ENCODE data around the gene ME3. TPM values are rescaled to one million over a fixed set of nuclear protein-coding genes. Genes with fewer than 3 reads are reported as not detected.

The ME3 gene
- polyA plus RNA-seq, 1 donor (not counting 4 experiments of a cell fraction or from before 2014, with no cell fraction given), result 1.0 TPM

GRCh38 chr11:86595955-86596354 lies 76.5 kb downstream of the ME3 start:
- H3K36me3 ChIP-seq (ENCODE audit: control insufficient read depth in 2 of 2, extremely low read depth in 1 of 2, insufficient read depth in 2 of 2, low read length in 2 of 2), result no peaks in the 10 kb centered on the region
- H3K4me2 ChIP-seq (ENCODE audit: control insufficient read depth, extremely low read depth, insufficient read depth, low read depth, low read length), result no peak overlapping the region
- no peak for FAIRE-seq
- DNase-seq (ENCODE audit: low read depth, low spot score), result no peak
- no peaks in the 10 kb centered on the region for H3K27me3 ChIP-seq (ENCODE audit: control insufficient read depth, extremely low read depth, insufficient read depth, low read length)
- H3K27ac ChIP-seq (ENCODE audit: control insufficient read depth, insufficient read depth, low read length), result no peak overlapping the region
- no peaks in the 10 kb centered on the region for H3K79me2 ChIP-seq (ENCODE audit: control insufficient read depth, insufficient read depth, low read length)
- H3K9ac ChIP-seq (ENCODE audit: control insufficient read depth, extremely low read depth, insufficient read depth, low read length), result no peak overlapping the region
- no peak overlapping the region for H3K4me3 ChIP-seq (ENCODE audit: control insufficient read depth in 2 of 3, extremely low read depth in 1 of 3, insufficient read depth in 2 of 3, low read depth in 1 of 3, low read length in 3 of 3)
- TF ChIP-seq EZH2 (IDR thresholded peaks at IDR 0.05; ENCODE audit: low read length) (no peak), CTCF (optimal IDR thresholded peaks at IDR 0.05 in 1 of 3, IDR thresholded peaks at IDR 0.05 in 1 of 3, conservative IDR thresholded peaks at IDR 0.05 in 1 of 3; ENCODE audit: extremely low read depth in 1 of 3, insufficient read depth in 2 of 3, low read length in 3 of 3) (no peak)
- dilution Hi-C loops (cut with MboI; ENCODE audit: extremely low pct_ligation_motif_present, low sequenced_read_pairs), result no loop called here
- H3K9me1 ChIP-seq (ENCODE audit: control insufficient read depth, extremely low read depth, insufficient read depth, low read length), result no peaks in the 10 kb centered on the region
- no peaks in the 10 kb centered on the region for H4K20me1 ChIP-seq (ENCODE audit: control insufficient read depth, extremely low read depth, insufficient read depth, low read length)
- no peaks in the 10 kb centered on the region for H3K9me3 ChIP-seq (ENCODE audit: control insufficient read depth, low read depth, low read length)
- peaks cover 39% of the 10 kb centered on the region for H3K4me1 ChIP-seq (ENCODE audit: control insufficient read depth, extremely low read depth, insufficient read depth, low read length)
- no peak overlapping the region for H2AFZ ChIP-seq (ENCODE audit: control insufficient read depth, low read length)

GRCh38 chr11:86595451-86595850 lies 77.0 kb downstream of the ME3 start:
- no peaks in the 10 kb centered on the region for H3K79me2 ChIP-seq (ENCODE audit: control insufficient read depth, insufficient read depth, low read length)
- peaks cover 39% of the 10 kb centered on the region for H3K4me1 ChIP-seq (ENCODE audit: control insufficient read depth, extremely low read depth, insufficient read depth, low read length)
- TF ChIP-seq CTCF (optimal IDR thresholded peaks at IDR 0.05 in 1 of 3, IDR thresholded peaks at IDR 0.05 in 1 of 3, conservative IDR thresholded peaks at IDR 0.05 in 1 of 3; ENCODE audit: extremely low read depth in 1 of 3, insufficient read depth in 2 of 3, low read length in 3 of 3), result no peak
- TF ChIP-seq EZH2 (IDR thresholded peaks at IDR 0.05; ENCODE audit: low read length), result no peak
- no peak overlapping the region for H3K4me3 ChIP-seq (ENCODE audit: control insufficient read depth in 2 of 3, extremely low read depth in 1 of 3, insufficient read depth in 2 of 3, low read depth in 1 of 3, low read length in 3 of 3)
- H3K9ac ChIP-seq (ENCODE audit: control insufficient read depth, extremely low read depth, insufficient read depth, low read length), result no peak overlapping the region
- no peaks in the 10 kb centered on the region for H3K9me3 ChIP-seq (ENCODE audit: control insufficient read depth, low read depth, low read length)
- FAIRE-seq (no peak), DNase-seq (ENCODE audit: low read depth, low spot score) (no peak)
- H3K4me2 ChIP-seq (ENCODE audit: control insufficient read depth, extremely low read depth, insufficient read depth, low read depth, low read length), result peak overlapping the region; percentile 27
- dilution Hi-C loops (cut with MboI; ENCODE audit: extremely low pct_ligation_motif_present, low sequenced_read_pairs), result no loop called here
- no peak overlapping the region for H3K27ac ChIP-seq (ENCODE audit: control insufficient read depth, insufficient read depth, low read length)
- H4K20me1 ChIP-seq (ENCODE audit: control insufficient read depth, extremely low read depth, insufficient read depth, low read length), result no peaks in the 10 kb centered on the region
- H3K27me3 ChIP-seq (ENCODE audit: control insufficient read depth, extremely low read depth, insufficient read depth, low read length), result no peaks in the 10 kb centered on the region
- no peaks in the 10 kb centered on the region for H3K36me3 ChIP-seq (ENCODE audit: control insufficient read depth in 2 of 2, extremely low read depth in 1 of 2, insufficient read depth in 2 of 2, low read length in 2 of 2)
- peak overlapping the region; percentile 69 for H2AFZ ChIP-seq (ENCODE audit: control insufficient read depth, low read length)
- H3K9me1 ChIP-seq (ENCODE audit: control insufficient read depth, extremely low read depth, insufficient read depth, low read length), result no peaks in the 10 kb centered on the region
